CD14-positive monocyte (primary cell): ENCODE data around the gene CNTNAP2. TPM values are rescaled to one million over a fixed set of nuclear protein-coding genes. Genes with fewer than 3 reads are reported as not detected.

Experiments used
- DNase-seq, 3 donors: peaks; one replicate each; pipeline ENCODE4 v3.0.0-alpha.2; 2011 to 2022
- H2AFZ ChIP-seq: 2 replicates; pipeline ENCODE4 v1.6.0; 2012; ENCODE audit warnings: mild to moderate bottlenecking, low read depth, low read length, inconsistent platforms; ENCODE audit not compliant: insufficient read depth, poor library complexity, severe bottlenecking
- H3K27ac ChIP-seq, 2 donors: 1 replicate in 1 of 2; 2 replicates in 1 of 2; pipeline ENCODE4 v1.5.1; 2012 to 2013; ENCODE audit warnings: low read length in 2 of 2, control low read depth in 1 of 2, inconsistent platforms in 1 of 2, low read depth in 1 of 2, mild to moderate bottlenecking in 1 of 2
- H3K27me3 ChIP-seq, 2 donors: one replicate each; pipeline versions ENCODE4 v1.6.0 to v1.6.1; 2011 to 2013; ENCODE audit warnings: low read length in 2 of 2; ENCODE audit not compliant: control insufficient read depth in 2 of 2, insufficient read depth in 2 of 2
- H3K36me3 ChIP-seq, 2 donors: replicated peaks in 1 of 2; 1 replicate in 1 of 2; 2 replicates in 1 of 2; pipeline versions ENCODE4 v1.5.1 to v1.6.1; 2012 to 2013; ENCODE audit warnings: low read length in 2 of 2, control low read depth in 1 of 2, inconsistent platforms in 1 of 2, mild to moderate bottlenecking in 1 of 2; ENCODE audit not compliant: insufficient read depth in 2 of 2, control insufficient read depth in 1 of 2
- H3K4me1 ChIP-seq, 2 donors: 1 replicate in 1 of 2; 2 replicates in 1 of 2; pipeline versions ENCODE4 v1.5.1 to v1.6.1; 2012 to 2013; ENCODE audit warnings: low read length in 2 of 2, control low read depth in 1 of 2, inconsistent platforms in 1 of 2, mild to moderate bottlenecking in 1 of 2, moderate library complexity in 1 of 2; ENCODE audit not compliant: insufficient read depth in 2 of 2, control insufficient read depth in 1 of 2
- H3K4me2 ChIP-seq: replicated peaks from 2 replicates; pipeline ENCODE3; 2012; ENCODE audit warnings: low read length, moderate library complexity, mild to moderate bottlenecking; ENCODE audit not compliant: poor library complexity, severe bottlenecking; ENCODE audit errors: extremely low read depth
- H3K4me3 ChIP-seq, 3 experiments: fragments of 200-600 bp in 1 of 3; sonication (generic) in 1 of 3; replicated peaks in 1 of 3; 1 replicate in 2 of 3; 2 replicates in 1 of 3; pipeline ENCODE4 v1.5.1; 2011 to 2013; ENCODE audit warnings: low read length in 3 of 3, mild to moderate bottlenecking in 3 of 3, control low read depth in 2 of 3, low read depth in 2 of 3, inconsistent platforms in 1 of 3, moderate library complexity in 1 of 3
- H3K79me2 ChIP-seq: 2 replicates; pipeline ENCODE4 v1.6.0; 2012; ENCODE audit warnings: mild to moderate bottlenecking, control low read depth, inconsistent platforms, low read length, moderate library complexity; ENCODE audit not compliant: insufficient read depth
- H3K9ac ChIP-seq: 2 replicates; pipeline ENCODE4 v1.6.0; 2017; ENCODE audit warnings: low read length, mild to moderate bottlenecking; ENCODE audit not compliant: insufficient read depth, poor library complexity, severe bottlenecking
- H3K9me3 ChIP-seq, 2 donors: replicated peaks in 1 of 2; 1 replicate in 1 of 2; 2 replicates in 1 of 2; pipeline versions ENCODE4 v1.5.1 to v1.6.1; 2012 to 2013; ENCODE audit warnings: low read length in 2 of 2, control low read depth in 1 of 2; ENCODE audit not compliant: control insufficient read depth in 1 of 2, insufficient read depth in 1 of 2
- H4K20me1 ChIP-seq: 2 replicates; pipeline ENCODE4 v1.6.0; 2012; ENCODE audit warnings: mild to moderate bottlenecking, low read length, control low read depth, moderate library complexity; ENCODE audit not compliant: insufficient read depth
- H3K27ac Mint-ChIP-seq, 7 donors: one replicate each; pipeline ENCODE4 v1.8.0; 2020; ENCODE audit warnings: mild to moderate bottlenecking in 7 of 7, mixed read lengths in 7 of 7, moderate library complexity in 6 of 7, inconsistent platforms in 2 of 7
- H3K27me3 Mint-ChIP-seq, 3 donors: one replicate each; pipeline ENCODE4 v1.8.0; 2021 to 2022; ENCODE audit warnings: low read depth in 3 of 3, mild to moderate bottlenecking in 3 of 3, mixed read lengths in 3 of 3, moderate library complexity in 3 of 3, inconsistent platforms in 1 of 3
- H3K36me3 Mint-ChIP-seq, 2 donors: one replicate each; pipeline ENCODE4 v1.8.0; 2020; ENCODE audit warnings: mixed read lengths in 2 of 2, inconsistent platforms in 1 of 2, mild to moderate bottlenecking in 1 of 2
- H3K4me1 Mint-ChIP-seq: one replicate; pipeline ENCODE4 v1.8.0; 2020; ENCODE audit warnings: mild to moderate bottlenecking, mixed read lengths
- H3K4me3 Mint-ChIP-seq, 2 donors: one replicate each; pipeline ENCODE4 v1.8.0; 2020; ENCODE audit warnings: mild to moderate bottlenecking in 2 of 2, mixed read lengths in 2 of 2, moderate library complexity in 1 of 2
- H3K9me3 Mint-ChIP-seq, 7 donors: one replicate each; pipeline ENCODE4 v1.8.0; 2020 to 2022; ENCODE audit warnings: mixed read lengths in 7 of 7, mild to moderate bottlenecking in 6 of 7, moderate library complexity in 6 of 7, inconsistent platforms in 2 of 7
- CTCF ChIP-seq: fragments of 200-600 bp; IDR thresholded peaks from one replicate; pipeline ENCODE4 v1.8.0; 2022; ENCODE audit warnings: antibody characterized with exemption, mild to moderate bottlenecking
- WGBS: methylation state at CpG from one replicate; pipeline ENCODE4 v1.1.5; 2013; ENCODE audit warnings: missing lambda C conversion rate; ENCODE audit not compliant: insufficient coverage; 5-methylcytosine and 5-hydroxymethylcytosine counted together
- intact Hi-C, 2 donors: fragments of 100-400 bp; cut with micrococcal nuclease; formaldehyde crosslinking; loops; one replicate each; pipeline versions ENCODE4 v1.15.0 to v1.15.1; 2023
- polyA plus RNA-seq, 3 donors: library from polyadenylated mRNA; depleted of rRNA in 1 of 3; unstranded in 2 of 3; stranded (reverse) in 1 of 3; fragments of 300-500 nt in 2 of 3; fragments of >200 nt in 1 of 3; fragmentation: Illumina TruSeq in 2 of 3; gene quantifications; 1 replicate in 2 of 3; 2 replicates in 1 of 3; pipeline ENCODE4 v1.2.3, GENCODE V29; 2012 to 2021

The CNTNAP2 gene
- polyA plus RNA-seq, 3 donors, result 0.01 TPM; not detected in 2

- no peaks in the 10 kb centered on the region for H3K4me1 ChIP-seq
- no peak for TF ChIP-seq CTCF
- H3K4me3 ChIP-seq, result no peak overlapping the region
- H3K27ac ChIP-seq, result no peak overlapping the region
- H3K27me3 ChIP-seq, result no peaks in the 10 kb centered on the region
- H3K9me3 ChIP-seq, result no peaks in the 10 kb centered on the region
- Mint-ChIP-seq H3K9me3 (peaks cover 0 to 7% (median 2%) of the 10 kb centered on the region in 7 donors), H3K36me3 (no peaks in the 10 kb centered on the region), H3K4me1 (no peaks in the 10 kb centered on the region), H3K27me3 (peaks cover 1 to 4% (median 2%) of the 10 kb centered on the region in 3 donors), H3K27ac (no peak overlapping the region), H3K4me3 (no peak overlapping the region)
- intact Hi-C loops, result no loop called here
- no peaks in the 10 kb centered on the region for H4K20me1 ChIP-seq
- no peak for DNase-seq
- H3K36me3 ChIP-seq, result no peaks in the 10 kb centered on the region
- no peaks in the 10 kb centered on the region for H3K79me2 ChIP-seq
- H3K4me2 ChIP-seq, result no peak overlapping the region
- WGBS, result no CpG with 5 or more reads among the region's 3 CpGs
- H3K9ac ChIP-seq, result no peak overlapping the region
- H2AFZ ChIP-seq, result no peak overlapping the region
These were observed 1998.2 kb downstream of the CNTNAP2 start for GRCh38 chr7:148114804-148115203.

GRCh38 chr7:148115308-148115707 lies 1998.7 kb downstream of the CNTNAP2 start:
- no peak overlapping the region for H3K4me3 ChIP-seq

More at GRCh38 chr7:148115308-148115707, 1998.7 kb downstream of the CNTNAP2 start:
- WGBS, result 57% methylated on average over 1 of the region's 5 CpGs
- peaks cover 1 to 6% (median 2%) of the 10 kb centered on the region in 3 donors for H3K27me3 Mint-ChIP-seq
- no peaks in the 10 kb centered on the region for H3K9me3 ChIP-seq
- H3K4me1 Mint-ChIP-seq, result no peaks in the 10 kb centered on the region
- no peak overlapping the region for H2AFZ ChIP-seq
- H3K9ac ChIP-seq, result no peak overlapping the region
- no peaks in the 10 kb centered on the region for H4K20me1 ChIP-seq
- no peaks in the 10 kb centered on the region for H3K36me3 Mint-ChIP-seq
- intact Hi-C loops, result no loop called here
- no peaks in the 10 kb centered on the region for H3K4me1 ChIP-seq
- H3K9me3 Mint-ChIP-seq, result peaks cover 0 to 7% (median 2%) of the 10 kb centered on the region in 7 donors
- no peak overlapping the region for H3K27ac ChIP-seq
- H3K27me3 ChIP-seq, result no peaks in the 10 kb centered on the region
- H3K27ac Mint-ChIP-seq, result no peak overlapping the region
- H3K4me3 Mint-ChIP-seq, result no peak overlapping the region
- H3K36me3 ChIP-seq, result no peaks in the 10 kb centered on the region
- DNase-seq, result no peak
- no peak for TF ChIP-seq CTCF
- H3K79me2 ChIP-seq, result no peaks in the 10 kb centered on the region
- no peak overlapping the region for H3K4me2 ChIP-seq
